ENCODE results near the gene NDUFB2.
"Not testable (repeated sequence)": the region's sequence is repeated elsewhere in the genome, so short reads cannot be mapped to it uniquely, and the experiment has no call there.

Gene NDUFB2

GRCh38 chr7:140691376-140692045 lies 5.0 kb upstream of the NDUFB2 start:
- DNase-seq (ENCODE audit: low spot score): no peak

DNA sequence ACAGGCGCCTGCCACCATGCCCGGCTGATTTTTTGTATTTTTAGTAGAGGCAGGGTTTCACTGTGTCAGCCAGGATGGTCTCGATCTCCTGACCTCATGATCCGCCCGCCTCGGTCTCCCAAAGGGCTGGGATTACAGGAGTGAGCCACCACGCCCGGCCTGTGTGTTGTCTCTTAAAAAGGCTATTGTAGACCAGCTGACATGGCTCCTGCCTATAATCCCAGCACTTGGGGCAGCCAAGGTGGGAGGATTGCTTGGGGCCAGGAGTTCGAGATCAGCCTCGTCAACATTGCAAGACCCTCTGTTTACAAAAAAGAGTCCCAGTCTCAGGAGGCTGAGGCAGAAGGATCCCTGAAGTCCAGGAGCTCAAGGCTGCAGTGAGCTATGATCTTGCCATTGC lies 2.7 kb upstream of the NDUFB2 start:
- not testable (repeated sequence) for DNase-seq (ENCODE audit: low spot score)

DNA sequence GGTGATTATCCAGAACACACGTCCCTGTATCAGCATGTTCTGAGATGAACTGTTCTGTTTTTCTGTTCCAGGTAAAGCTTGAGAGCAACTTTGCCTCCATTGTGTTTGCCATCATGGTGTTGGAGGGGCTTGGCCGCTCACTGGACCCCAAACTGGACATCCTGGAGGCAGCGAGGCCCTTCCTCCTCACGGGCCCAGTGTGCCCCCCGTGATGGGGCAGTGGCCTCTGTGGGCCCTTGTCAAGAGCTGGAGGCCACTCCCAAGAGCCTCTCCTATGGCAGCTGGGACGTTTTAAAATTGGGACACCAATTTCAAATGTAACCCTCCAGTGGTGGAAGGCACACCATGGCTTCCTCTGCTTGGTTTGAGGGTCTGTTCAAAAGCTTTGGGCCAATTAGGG lies 1.9 kb upstream of the NDUFB2 start:
- no peak for DNase-seq (ENCODE audit: low spot score)

DNA sequence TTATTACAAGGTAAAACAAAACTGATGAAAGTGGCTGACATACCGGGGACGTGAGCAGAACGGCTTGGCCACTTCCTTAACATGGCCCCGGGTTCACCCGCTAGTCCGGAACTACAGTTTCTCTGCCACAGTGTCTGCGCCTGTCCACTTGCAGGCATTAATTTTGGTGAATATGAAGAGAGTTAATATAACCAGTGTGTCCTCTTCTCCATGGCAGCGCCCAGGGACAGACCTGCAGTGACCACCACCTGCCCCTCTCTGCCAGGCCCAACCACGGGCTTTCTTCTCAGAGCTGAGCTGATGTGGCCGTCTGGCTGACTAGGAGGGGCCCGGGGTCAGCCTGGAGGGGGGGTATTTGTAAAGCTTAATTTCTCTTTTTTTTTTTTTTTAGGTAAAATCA lies 1.1 kb upstream of the NDUFB2 start:
- no peak for DNase-seq (ENCODE audit: low spot score)

DNA sequence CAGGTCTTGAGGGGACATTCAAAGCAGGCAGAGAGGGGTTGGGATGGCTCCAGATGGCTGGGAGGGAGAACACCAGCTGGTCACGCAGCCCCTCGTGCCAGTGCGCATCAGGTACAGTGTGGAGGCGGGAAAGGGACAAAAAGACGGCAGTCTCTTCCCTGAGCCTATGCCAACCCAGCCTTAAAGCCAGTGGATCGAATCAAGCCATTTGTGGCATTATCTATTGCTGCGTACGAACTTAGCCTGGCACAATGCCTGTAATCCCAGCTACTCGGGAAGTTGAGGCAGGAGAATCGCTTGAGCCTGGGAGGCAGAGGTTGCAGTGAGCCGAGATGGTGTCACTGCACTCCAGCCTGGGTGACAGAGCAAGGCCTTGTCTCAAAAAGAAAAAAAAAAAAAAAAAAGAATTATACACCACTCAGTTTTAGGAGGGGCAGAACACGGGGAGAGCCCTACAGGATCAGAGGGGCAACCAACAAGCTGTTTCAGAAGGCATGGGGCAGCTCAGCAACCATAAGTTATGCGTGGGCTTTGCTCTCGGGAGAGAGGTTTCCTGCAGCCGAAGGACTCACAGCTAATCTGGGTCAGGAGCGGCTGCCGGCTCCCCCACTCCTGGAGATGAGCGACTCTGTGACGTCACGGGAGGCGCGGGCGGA lies 356 bp upstream of the NDUFB2 start:
- no peak for DNase-seq (ENCODE audit: low spot score)

DNA sequence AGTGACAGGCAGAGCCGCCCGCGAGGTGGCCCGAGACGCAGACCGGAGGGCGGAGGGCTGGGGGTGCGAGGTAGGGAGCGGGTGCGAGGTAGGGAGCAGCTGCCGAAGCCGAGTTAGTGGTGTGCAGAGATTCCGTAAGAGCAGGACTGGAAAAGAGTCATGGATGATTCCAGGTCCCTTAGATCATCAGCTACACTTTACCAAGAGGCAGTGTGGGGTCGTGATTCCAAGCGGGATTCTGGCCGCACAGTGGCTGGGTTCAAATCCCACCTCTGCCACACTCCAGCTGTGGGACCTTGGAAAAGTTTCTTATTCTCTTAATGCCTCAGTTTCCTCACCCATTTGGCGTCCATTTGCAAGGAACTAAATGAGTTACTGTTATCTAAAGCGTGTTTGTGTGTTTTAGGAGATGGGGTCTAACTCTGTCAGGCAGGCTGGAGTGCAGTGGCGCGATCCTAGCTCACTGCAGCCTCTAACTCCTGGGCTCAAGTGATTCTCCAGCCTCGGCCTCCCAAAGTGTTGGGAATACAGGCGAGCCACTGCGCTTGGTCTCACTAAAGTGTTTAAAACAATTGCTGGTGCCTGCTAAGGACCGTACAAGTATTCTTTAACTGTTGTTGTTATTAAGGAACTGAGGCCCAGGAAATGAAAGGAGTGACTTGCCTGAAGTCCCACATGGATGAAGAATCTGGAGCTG lies 1.1 kb downstream of the NDUFB2 start:
- DNase-seq (ENCODE audit: low spot score): no peak

- no peak for DNase-seq (ENCODE audit: low spot score)
Measured at GRCh38 chr7:140698477-140698876, 2.0 kb downstream of the NDUFB2 start.

DNA sequence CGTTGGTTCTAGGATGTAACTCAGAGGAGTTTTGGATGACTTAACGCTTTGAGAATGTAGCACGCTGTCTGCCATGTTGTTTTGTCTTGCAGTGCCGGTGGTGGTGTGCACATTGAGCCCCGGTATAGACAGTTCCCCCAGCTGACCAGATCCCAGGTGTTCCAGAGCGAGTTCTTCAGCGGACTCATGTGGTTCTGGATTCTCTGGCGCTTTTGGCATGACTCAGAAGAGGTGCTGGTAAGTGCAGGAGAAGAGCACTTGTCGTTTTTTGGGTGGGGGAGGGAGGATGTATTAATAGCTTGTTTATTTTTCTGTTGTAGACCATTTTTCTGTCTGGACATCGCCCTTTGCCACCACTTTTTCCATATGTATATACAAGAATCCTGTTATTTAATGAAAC lies 6.3 kb downstream of the NDUFB2 start:
- no peak for DNase-seq (ENCODE audit: low spot score)

DNA sequence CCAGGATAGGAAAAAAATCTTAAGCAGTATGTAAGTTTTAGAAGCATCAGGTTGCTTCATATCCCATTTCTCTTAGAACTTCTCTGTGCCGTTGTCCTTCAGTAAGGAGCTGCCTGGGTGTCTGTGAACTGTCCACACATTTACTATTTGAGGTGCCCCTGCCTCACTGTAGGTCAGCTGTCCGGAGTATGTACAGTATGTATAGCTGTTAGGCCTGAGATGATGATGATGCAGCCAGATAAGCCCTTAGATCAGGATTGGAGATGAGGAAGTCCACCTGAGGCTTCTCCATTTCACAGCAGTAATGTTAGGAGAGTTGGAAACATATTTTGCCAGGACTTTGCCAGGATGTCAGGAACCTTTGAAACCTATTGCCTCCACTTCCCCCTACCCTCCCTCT lies 7.7 kb downstream of the NDUFB2 start:
- DNase-seq (ENCODE audit: low spot score): no peak

GRCh38 chr7:140707132-140707531 lies 10.6 kb downstream of the NDUFB2 start:
- DNase-seq (ENCODE audit: low spot score): no peak

DNA sequence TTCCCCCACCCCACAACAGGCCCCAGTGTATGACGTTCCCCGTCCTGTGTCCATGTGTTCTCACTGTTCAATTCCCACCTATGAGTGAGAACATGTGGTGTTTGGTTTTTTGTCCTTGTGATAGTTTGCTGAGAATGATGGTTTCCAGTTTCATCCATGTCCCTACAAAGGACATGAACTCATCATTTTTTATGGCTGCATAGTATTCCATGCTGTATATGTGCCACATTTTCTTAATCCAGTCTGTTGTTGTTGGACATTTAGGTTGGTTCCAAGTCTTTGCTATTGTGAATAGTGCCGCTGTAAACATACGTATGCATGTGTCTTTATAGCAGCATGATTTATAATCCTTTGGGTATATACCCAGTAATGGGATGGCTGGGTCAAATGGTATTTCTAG lies 12.3 kb downstream of the NDUFB2 start:
- DNase-seq (ENCODE audit: low spot score): not testable (repeated sequence)

DNA sequence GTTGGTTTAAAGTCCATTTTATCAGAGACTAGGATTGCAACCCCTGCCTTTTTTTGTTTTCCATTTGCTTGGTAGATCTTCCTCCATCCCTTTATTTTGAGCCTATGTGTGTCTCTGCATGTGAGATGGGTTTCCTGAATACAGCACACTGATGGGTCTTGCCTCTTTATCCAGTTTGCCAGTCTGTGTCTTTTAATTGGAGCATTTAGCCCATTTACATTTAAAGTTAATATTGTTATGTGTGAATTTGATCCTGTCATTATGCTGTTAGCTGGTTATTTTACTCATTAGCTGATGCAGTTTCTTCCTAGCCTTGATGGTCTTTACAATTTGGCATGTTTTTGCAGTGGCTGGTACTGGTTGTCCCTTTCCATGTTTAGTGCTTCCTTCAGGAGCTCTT lies 15.9 kb downstream of the NDUFB2 start:
- not testable (repeated sequence) for DNase-seq (ENCODE audit: low spot score)

- DNase-seq (ENCODE audit: low spot score): no peak
Measured at GRCh38 chr7:140714331-140715040, 18.0 kb downstream of the NDUFB2 start.

DNA sequence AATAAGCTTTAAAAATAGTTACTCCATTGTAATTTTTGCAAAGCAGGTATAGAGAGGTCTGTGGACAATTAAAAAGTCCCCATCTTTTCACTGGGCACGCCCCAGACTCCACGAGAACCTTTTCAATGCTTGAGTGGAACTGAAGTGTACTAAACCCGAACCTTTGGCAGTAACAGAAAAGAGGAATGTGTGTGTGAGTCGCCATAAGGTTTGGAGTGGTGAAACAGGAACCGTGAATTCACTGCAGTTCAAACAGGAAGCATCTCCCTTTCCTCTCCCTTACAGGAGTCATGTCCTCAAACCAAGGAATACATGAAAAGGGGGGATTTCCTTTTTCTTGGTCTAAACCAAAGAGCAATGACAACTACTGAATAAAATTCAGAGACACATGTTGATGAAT lies 23.2 kb downstream of the NDUFB2 start:
- no peak for DNase-seq (ENCODE audit: low spot score)

DNA sequence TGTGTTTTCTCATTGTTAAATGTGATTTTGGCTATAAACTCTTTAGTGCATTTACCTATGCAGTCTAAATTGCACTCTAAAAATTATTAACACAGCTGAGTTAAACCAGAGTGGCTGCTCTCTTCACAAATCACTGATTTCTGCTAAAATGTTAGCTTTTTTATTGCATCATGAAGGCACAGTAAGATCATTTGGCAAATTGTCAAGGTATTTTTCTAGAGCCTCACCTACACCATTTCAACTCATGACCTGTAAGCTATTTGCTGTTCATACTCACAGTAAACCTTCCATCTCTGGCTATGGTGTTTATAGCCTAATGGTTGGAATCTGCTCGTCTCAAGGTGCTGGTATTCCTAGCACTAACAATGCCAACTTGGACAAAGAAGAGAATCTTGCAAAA lies 25.7 kb downstream of the NDUFB2 start:
- no peak for DNase-seq (ENCODE audit: low spot score)

DNA sequence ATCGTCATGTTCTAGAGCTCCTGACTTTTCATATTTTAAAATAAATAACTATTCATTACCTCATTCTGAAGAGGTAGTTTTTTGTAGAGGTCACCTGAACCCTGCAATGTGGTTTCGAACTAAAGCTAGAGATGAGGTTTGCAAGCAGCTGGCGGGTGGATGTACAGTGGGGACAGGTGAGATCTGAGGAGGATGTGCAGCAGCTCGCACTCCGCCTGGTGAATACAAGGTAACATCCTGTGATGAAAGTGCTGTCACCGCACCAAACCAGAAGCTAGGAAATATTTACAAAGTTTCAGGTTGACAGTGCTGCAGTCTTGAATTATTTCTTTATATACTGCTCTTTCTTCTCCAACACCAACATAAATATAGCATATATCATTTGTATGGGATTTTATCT lies 26.5 kb downstream of the NDUFB2 start:
- DNase-seq (ENCODE audit: low spot score): no peak

GRCh38 chr7:140723574-140723973 lies 27.1 kb downstream of the NDUFB2 start:
- no peak for DNase-seq (ENCODE audit: low spot score)

GRCh38 chr7:140724706-140725105 lies 28.2 kb downstream of the NDUFB2 start:
- DNase-seq (ENCODE audit: low spot score): no peak

DNA sequence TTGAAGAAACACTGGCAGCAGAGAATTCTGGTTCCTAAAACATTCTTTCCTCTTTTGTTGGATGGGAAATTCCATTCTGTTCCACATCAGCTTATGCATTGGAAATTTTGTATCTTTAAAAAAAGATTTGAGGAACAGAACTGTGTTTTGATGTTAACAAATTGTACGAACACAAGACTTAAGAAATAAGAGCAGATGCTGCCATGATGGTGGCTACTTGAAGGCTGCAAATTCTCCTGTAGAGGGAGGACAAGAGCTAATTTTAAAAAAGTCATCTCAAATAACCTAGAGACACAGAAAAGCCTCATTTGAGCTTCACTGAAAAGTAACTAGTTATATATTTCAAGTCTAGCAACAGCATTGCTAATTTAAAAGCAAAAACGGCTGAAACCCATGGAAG lies 29.8 kb downstream of the NDUFB2 start:
- no peak for DNase-seq (ENCODE audit: low spot score)

DNA sequence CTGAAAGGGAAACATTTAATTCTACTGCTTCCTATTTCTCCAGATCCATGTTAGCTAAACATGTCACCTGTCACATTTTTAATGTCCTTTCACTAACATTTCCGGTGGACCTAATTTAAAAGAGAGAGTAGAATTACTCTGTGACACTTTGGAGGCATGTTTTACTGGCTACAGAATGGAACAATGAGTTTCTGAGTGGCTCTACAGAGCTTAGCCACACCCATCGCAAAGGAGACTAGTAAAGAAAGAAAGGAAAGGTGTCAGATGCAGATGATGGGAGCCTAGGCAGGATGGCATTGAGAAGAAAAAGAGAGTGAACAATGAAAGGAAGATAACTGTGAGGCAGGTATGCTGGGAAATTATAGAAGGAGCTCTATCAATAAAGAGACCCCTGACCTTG lies 35.9 kb downstream of the NDUFB2 start:
- no peak for DNase-seq (ENCODE audit: low spot score)

DNA sequence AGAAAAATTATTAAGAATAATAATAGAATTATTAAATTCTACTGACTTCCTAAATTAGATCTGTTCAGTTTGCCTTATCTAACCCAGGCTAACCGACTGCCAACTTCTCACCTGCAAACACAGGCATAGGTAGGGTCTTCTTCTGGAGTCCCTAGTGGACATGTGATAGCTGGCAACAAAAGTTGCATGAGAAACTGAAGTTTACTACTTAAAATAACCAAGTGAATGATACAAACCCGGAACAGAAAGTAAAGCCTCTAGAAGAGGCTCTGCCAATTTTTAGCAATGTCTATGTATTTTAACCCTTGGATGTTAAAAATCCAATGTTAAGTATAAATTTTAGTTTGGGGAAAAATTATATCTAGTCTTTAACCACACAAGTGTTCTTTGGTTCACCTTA lies 37.6 kb downstream of the NDUFB2 start:
- no peak for DNase-seq (ENCODE audit: low spot score)

- no peak for DNase-seq (ENCODE audit: low spot score)
Measured at GRCh38 chr7:140734729-140735128, 38.2 kb downstream of the NDUFB2 start.

DNA sequence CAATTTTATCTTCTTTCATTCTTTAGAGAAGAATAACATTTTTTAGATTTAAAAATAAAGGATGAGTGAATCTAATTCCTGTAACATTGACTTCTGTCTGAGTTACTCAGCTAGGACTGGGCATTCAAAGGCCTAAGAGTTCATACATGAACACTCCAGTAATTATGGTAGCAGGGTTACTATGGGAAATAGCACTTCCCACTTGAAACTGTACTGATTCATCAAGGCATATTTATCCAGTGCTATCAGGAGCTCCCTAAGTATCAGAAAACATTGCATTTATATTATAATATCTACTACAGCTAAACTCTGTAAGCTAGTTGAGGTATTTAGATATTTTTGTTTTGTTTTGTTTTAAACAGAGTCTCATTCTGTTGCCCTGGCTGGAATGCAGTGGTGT lies 41.8 kb downstream of the NDUFB2 start:
- no peak for DNase-seq (ENCODE audit: low spot score)

Measured in left forelimb (tissue), 1 donor.